H9 (cell line): ENCODE results near the gene DHRS1. TPM values are rescaled to one million over a fixed set of nuclear protein-coding genes. Genes with fewer than 3 reads are reported as not detected.

ENCODE experiments used
- DNase-seq: peaks from one replicate; pipeline ENCODE4 v3.0.0-alpha.2; 2017
- H2AFZ ChIP-seq: one replicate; pipeline ENCODE4 v1.6.1; 2013; ENCODE audit warnings: mild to moderate bottlenecking, low read length, control low read depth, moderate library complexity
- H2AK5ac ChIP-seq: 2 replicates; pipeline ENCODE4 v1.6.1; 2013; ENCODE audit warnings: low read length, control low read depth, mixed read lengths; ENCODE audit not compliant: insufficient read length
- H2BK120ac ChIP-seq: one replicate; pipeline ENCODE4 v1.6.1; 2013; ENCODE audit warnings: low read depth, mild to moderate bottlenecking, low read length, control low read depth, inconsistent platforms; ENCODE audit not compliant: poor library complexity, severe bottlenecking
- H2BK12ac ChIP-seq: 2 replicates; pipeline ENCODE4 v1.6.1; 2013; ENCODE audit warnings: low read length, control low read depth, mixed read lengths, low read depth; ENCODE audit not compliant: insufficient read length
- H2BK15ac ChIP-seq: 2 replicates; pipeline ENCODE4 v1.6.1; 2013; ENCODE audit warnings: low read depth, low read length, control low read depth
- H2BK20ac ChIP-seq: one replicate; pipeline ENCODE4 v1.6.1; 2013; ENCODE audit warnings: low read depth, mild to moderate bottlenecking, low read length, control low read depth, inconsistent platforms; ENCODE audit not compliant: poor library complexity, severe bottlenecking
- H2BK5ac ChIP-seq: 2 replicates; pipeline ENCODE4 v1.6.1; 2013; ENCODE audit warnings: low read length, control low read depth, mixed read lengths; ENCODE audit not compliant: insufficient read length
- H3K14ac ChIP-seq: 2 replicates; pipeline ENCODE4 v1.6.1; 2013; ENCODE audit warnings: low read length, control low read depth; ENCODE audit not compliant: insufficient read depth
- H3K18ac ChIP-seq: 2 replicates; pipeline ENCODE4 v1.6.1; 2013; ENCODE audit warnings: low read depth, mild to moderate bottlenecking, mixed read lengths, low read length, control low read depth; ENCODE audit not compliant: insufficient read length
- H3K23ac ChIP-seq: 2 replicates; pipeline ENCODE4 v1.6.1; 2013; ENCODE audit warnings: low read length, control low read depth, mixed read lengths, low read depth; ENCODE audit not compliant: insufficient read length
- H3K23me2 ChIP-seq: 2 replicates; pipeline ENCODE4 v1.6.1; 2013; ENCODE audit warnings: low read depth, mild to moderate bottlenecking, mixed read lengths, low read length, control low read depth; ENCODE audit not compliant: insufficient read length, poor library complexity, severe bottlenecking
- H3K27ac ChIP-seq: 2 replicates; pipeline ENCODE4 v1.5.1; 2013; ENCODE audit warnings: low read length, control low read depth, mixed read lengths, low read depth; ENCODE audit not compliant: insufficient read length
- H3K27me3 ChIP-seq: 2 replicates; pipeline ENCODE4 v1.6.1; 2013; ENCODE audit warnings: low read length, control low read depth, inconsistent platforms; ENCODE audit not compliant: insufficient read depth
- H3K4ac ChIP-seq: 2 replicates; pipeline ENCODE4 v1.6.1; 2013; ENCODE audit warnings: low read depth, mild to moderate bottlenecking, control low read depth, inconsistent platforms, low read length, moderate library complexity
- H3K4me1 ChIP-seq: 2 replicates; pipeline ENCODE4 v1.6.1; 2013; ENCODE audit warnings: low read length, control low read depth, inconsistent platforms; ENCODE audit not compliant: insufficient read depth
- H3K4me2 ChIP-seq: 2 replicates; pipeline ENCODE4 v1.6.1; 2013; ENCODE audit warnings: low read length, control low read depth, mixed read lengths; ENCODE audit not compliant: insufficient read length, insufficient read depth
- H3K56ac ChIP-seq: 2 replicates; pipeline ENCODE4 v1.6.1; 2013; ENCODE audit warnings: low read depth, mild to moderate bottlenecking, mixed read lengths, low read length, control low read depth; ENCODE audit not compliant: insufficient read length
- H3K79me1 ChIP-seq: 2 replicates; pipeline ENCODE4 v1.6.1; 2013; ENCODE audit warnings: low read depth, mild to moderate bottlenecking, moderate library complexity, low read length, control low read depth, inconsistent platforms; ENCODE audit not compliant: insufficient read depth, poor library complexity, severe bottlenecking
- H3K79me2 ChIP-seq: 2 replicates; pipeline ENCODE4 v1.6.1; 2013; ENCODE audit warnings: low read length, control low read depth, inconsistent platforms; ENCODE audit not compliant: insufficient read depth
- H3K9ac ChIP-seq: 2 replicates; pipeline ENCODE4 v1.6.1; 2013; ENCODE audit warnings: low read length, control low read depth, mixed read lengths; ENCODE audit not compliant: insufficient read length; ENCODE audit errors: extremely low read depth
- H3K9me3 ChIP-seq: one replicate; pipeline ENCODE4 v1.6.1; 2013; ENCODE audit warnings: low read depth, low read length, inconsistent platforms; ENCODE audit not compliant: control insufficient read depth
- H3T11ph ChIP-seq: one replicate; pipeline ENCODE4 v1.6.1; 2013; ENCODE audit warnings: mild to moderate bottlenecking, low read length, control low read depth, inconsistent platforms
- H4K20me1 ChIP-seq: one replicate; pipeline ENCODE4 v1.6.1; 2013; ENCODE audit not compliant: control insufficient read depth, insufficient read length, insufficient read depth
- H4K5ac ChIP-seq: 2 replicates; pipeline ENCODE4 v1.6.1; 2013; ENCODE audit warnings: low read depth, mild to moderate bottlenecking, mixed read lengths, low read length, control low read depth; ENCODE audit not compliant: insufficient read length
- H4K8ac ChIP-seq: replicated peaks from 2 replicates; pipeline ENCODE4 v1.6.1; 2013; ENCODE audit warnings: low read length, control low read depth, mixed read lengths, low read depth; ENCODE audit not compliant: insufficient read length
- H4K91ac ChIP-seq: 2 replicates; pipeline ENCODE4 v1.6.1; 2013; ENCODE audit warnings: low read depth, mild to moderate bottlenecking, moderate library complexity, mixed read lengths, low read length, control low read depth; ENCODE audit not compliant: insufficient read length
- H3K27ac Mint-ChIP-seq, 3 experiments: 2 replicates in 2 of 3; 3 replicates in 1 of 3; pipeline ENCODE4 v1.8.0; 2020 to 2021; ENCODE audit warnings: mixed read lengths in 3 of 3, mild to moderate bottlenecking in 1 of 3, moderate library complexity in 1 of 3
- H3K27me3 Mint-ChIP-seq: 2 replicates; pipeline ENCODE4 v1.8.0; 2021; ENCODE audit warnings: low read depth, mild to moderate bottlenecking, moderate library complexity, mixed read lengths
- H3K36me3 Mint-ChIP-seq, 3 experiments: 2 replicates in 2 of 3; 3 replicates in 1 of 3; pipeline ENCODE4 v1.8.0; 2020 to 2021; ENCODE audit warnings: low read depth in 3 of 3, mixed read lengths in 3 of 3; ENCODE audit not compliant: insufficient read depth in 1 of 3
- H3K4me1 Mint-ChIP-seq, 2 experiments: 2 replicates each; pipeline ENCODE4 v1.8.0; 2020; ENCODE audit warnings: mixed read lengths in 2 of 2
- H3K4me3 Mint-ChIP-seq, 2 experiments: 2 replicates in 1 of 2; 3 replicates in 1 of 2; pipeline ENCODE4 v1.8.0; 2020 to 2021; ENCODE audit warnings: mild to moderate bottlenecking in 2 of 2, mixed read lengths in 2 of 2, moderate library complexity in 1 of 2
- H3K9me3 Mint-ChIP-seq, 2 experiments: 2 replicates in 1 of 2; 3 replicates in 1 of 2; pipeline ENCODE4 v1.8.0; 2020; ENCODE audit warnings: mild to moderate bottlenecking in 2 of 2, mixed read lengths in 2 of 2, moderate library complexity in 1 of 2
- CTCF ChIP-seq: fragments of 200-600 bp; sonication (generic); conservative IDR thresholded peaks from 3 replicates; pipeline ENCODE4 v1.8.0; 2021; ENCODE audit warnings: antibody characterized with exemption, mild to moderate bottlenecking
- WGBS: extraction: QIAGEN DNeasy Blood & Tissue Kit; methylation state at CpG from one replicate; pipeline ENCODE4 v1.1.7; 2013; ENCODE audit warnings: missing lambda C conversion rate, low lambda C conversion rate, mixed read lengths; ENCODE audit not compliant: insufficient read length; ENCODE audit errors: extremely low coverage; 5-methylcytosine and 5-hydroxymethylcytosine counted together
- total RNA-seq: library from RNA; stranded (reverse); gene quantifications from 2 replicates; pipeline ENCODE4 v1.2.1, GENCODE V29; 2021

Gene DHRS1
- total RNA-seq, 1 experiment from 2014 or later: 19.1 TPM

DNA sequence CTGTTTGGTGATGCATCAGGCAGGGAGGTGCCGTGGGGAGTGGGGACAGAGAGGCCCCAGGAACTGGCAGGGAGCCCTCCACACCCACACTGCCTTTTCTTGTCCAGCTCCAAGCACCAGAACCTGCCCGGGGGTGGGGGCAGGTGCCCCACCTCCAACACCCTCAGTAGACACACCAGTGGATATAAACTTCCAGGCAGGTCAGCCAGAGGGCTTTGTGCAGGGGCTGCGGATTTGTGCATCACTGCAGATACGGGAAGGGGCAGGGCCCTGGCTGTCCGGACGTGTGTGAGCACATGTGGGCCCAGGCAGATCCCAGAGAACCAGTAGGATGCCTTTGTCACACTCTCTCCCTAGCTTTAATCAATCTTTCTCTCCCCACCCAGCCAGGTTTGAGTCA, 35.3 kb downstream of the DHRS1 start:
- H2BK12ac ChIP-seq: no peak overlapping the region
- no peak overlapping the region for H4K91ac ChIP-seq
- no peak for DNase-seq
- no peak overlapping the region for H2AFZ ChIP-seq
- no peak overlapping the region for H2BK120ac ChIP-seq
- 0 out of 5 replicates have a peak overlapping the region, but pooled peaks of 1 of the 2 experiments have one; percentile 14 for H3K4me3 Mint-ChIP-seq
- no peak overlapping the region for H2BK20ac ChIP-seq
- no peak overlapping the region for H3K23ac ChIP-seq
- H2BK15ac ChIP-seq: no peak overlapping the region
- peaks cover 3 to 19% (median 14%) of the 10 kb centered on the region in 3 experiments; a peak in 5 of 7 replicates for H3K36me3 Mint-ChIP-seq
- H3K4me2 ChIP-seq: no peak overlapping the region
- H4K5ac ChIP-seq: no peak overlapping the region
- WGBS: no CpG with 5 or more reads among the region's 6 CpGs
- no peaks in the 10 kb centered on the region; a peak in 1 of 4 replicates for H3K4me1 Mint-ChIP-seq
- H3K4ac ChIP-seq: no peak overlapping the region
- no peak overlapping the region for H3K14ac ChIP-seq
- H3K79me1 ChIP-seq: no peaks in the 10 kb centered on the region
- no peak overlapping the region for H2AK5ac ChIP-seq
- no peaks in the 10 kb centered on the region for H4K20me1 ChIP-seq
- H3K27me3 Mint-ChIP-seq: no peaks in the 10 kb centered on the region; the same call in 1 of the 2 replicates
- H3K27ac Mint-ChIP-seq: peak overlapping the region in 1 of 3 experiments; percentile 75; a peak in 2 of 7 replicates
- no peak overlapping the region for H3T11ph ChIP-seq
- H4K8ac ChIP-seq: no peak overlapping the region
- H3K9me3 Mint-ChIP-seq: no peaks in the 10 kb centered on the region
- no peaks in the 10 kb centered on the region for H3K23me2 ChIP-seq
- H3K79me2 ChIP-seq: no peaks in the 10 kb centered on the region
- no peak overlapping the region for H3K56ac ChIP-seq
- TF ChIP-seq CTCF: no peak
- H3K27ac ChIP-seq: no peak overlapping the region
- H3K9ac ChIP-seq: no peak overlapping the region
- H3K9me3 ChIP-seq: no peaks in the 10 kb centered on the region
- H2BK5ac ChIP-seq: no peak overlapping the region
- H3K4me1 ChIP-seq: no peaks in the 10 kb centered on the region
- H3K18ac ChIP-seq: no peak overlapping the region
- H3K27me3 ChIP-seq: no peaks in the 10 kb centered on the region
